Activated CD4-positive, alpha-beta T cell treated with anti-CD3 and anti-CD28 coated beads, Interleukin-2, amount 50 U/mL, for 24 hours (primary cell): ENCODE data around the gene CLTCL1.
"Not testable (repeated sequence)": the region's sequence is repeated elsewhere in the genome, so short reads cannot be mapped to it uniquely, and the experiment has no call there.

Source experiments
- DNase-seq, 2 donors: peaks; one replicate each; pipeline ENCODE4 v3.0.0-alpha.2; 2020; ENCODE audit warnings: low read depth in 1 of 2, low spot score in 1 of 2

The CLTCL1 gene

DNA sequence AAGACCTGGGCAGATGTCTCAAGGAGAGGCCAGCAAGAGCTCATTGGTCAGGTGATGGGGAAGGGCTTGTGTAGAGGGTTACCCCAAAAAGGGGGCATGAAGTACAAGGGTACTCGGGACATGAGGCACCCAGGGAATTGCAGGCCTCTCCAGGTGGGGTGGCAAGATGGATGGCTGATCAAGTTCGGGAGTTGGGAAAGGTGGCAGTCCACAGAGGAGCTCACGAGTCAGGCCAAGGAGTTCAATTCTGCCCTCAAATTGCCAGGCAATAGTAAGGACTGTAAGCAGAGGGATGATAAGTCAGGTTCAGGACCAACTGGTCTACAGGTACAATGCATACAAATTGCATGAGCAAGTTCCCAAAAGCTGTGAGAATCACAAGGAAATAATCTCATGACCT lies 70.7 kb downstream of the CLTCL1 start:
- DNase-seq: no peak

DNA sequence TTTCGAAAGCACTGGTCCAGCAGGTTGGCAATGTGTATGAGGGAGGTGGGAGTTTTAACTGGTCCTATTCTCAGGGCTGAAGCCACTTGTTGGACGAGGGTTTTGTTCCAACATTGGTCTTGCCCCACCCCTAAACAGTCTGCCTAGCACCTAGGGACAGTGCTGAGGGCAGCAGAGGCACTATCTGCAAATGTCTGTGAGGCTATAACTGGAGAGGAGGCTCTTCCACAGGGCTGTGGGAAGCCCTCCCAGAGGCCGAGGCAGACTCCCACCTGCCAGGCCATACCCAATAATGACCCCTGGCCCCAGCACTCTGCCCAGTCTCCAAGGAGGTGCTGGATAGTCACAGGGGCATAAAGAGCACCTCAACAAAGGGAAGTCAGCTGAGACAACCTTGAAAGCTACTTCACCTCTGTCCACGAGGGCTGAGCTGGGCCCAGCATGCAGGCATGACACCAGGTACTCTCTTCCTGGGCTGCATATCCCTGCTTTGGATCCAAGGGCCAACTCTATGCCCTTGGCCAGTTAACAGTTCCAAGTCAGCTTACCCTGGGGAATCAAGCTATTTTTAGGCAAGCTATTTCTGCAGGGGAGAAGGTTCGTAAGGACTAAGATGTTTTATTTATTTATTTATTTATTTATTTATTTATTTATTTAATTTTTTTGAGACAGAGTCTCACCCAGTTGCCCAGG lies 72.8 kb downstream of the CLTCL1 start:
- DNase-seq: no peak

DNA sequence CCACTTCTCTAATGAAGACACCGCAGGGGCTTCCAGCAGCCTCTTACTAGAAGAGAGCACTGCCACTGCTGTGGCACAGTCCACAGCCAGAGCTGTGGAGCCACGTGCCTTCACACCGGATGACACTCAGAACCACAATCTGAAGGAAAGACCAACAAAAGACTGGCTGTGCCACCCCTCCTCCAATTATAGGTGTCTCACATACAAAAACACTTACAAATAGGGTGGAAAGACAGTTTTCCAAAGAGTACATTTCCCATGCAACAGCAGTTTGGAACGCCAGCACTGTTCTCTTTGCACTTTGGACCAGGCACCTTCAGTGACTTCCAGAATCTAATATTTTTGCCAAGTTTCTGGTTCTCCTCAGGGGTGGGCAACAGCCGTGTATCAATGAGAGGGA lies 74.9 kb downstream of the CLTCL1 start:
- no peak for DNase-seq

DNA sequence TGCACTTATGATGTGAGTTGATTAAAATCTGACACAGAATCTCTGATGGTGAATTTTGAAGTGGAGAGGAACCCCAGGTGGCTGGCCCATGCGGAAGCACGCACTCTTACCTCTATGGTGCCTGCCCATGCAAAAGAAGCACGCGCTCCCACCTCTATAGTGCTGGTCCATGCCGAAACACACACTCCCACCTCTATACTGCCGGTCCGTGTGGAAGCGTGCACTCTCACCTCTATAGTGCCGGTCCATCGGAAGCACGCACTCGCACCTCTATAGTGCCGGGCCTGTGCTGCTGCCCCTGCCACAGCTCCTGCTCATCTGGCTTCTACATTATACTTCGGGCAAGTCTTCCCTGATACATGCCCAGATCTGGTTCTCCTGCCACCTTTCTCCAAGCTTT lies 76.2 kb downstream of the CLTCL1 start:
- DNase-seq: no peak

DNA sequence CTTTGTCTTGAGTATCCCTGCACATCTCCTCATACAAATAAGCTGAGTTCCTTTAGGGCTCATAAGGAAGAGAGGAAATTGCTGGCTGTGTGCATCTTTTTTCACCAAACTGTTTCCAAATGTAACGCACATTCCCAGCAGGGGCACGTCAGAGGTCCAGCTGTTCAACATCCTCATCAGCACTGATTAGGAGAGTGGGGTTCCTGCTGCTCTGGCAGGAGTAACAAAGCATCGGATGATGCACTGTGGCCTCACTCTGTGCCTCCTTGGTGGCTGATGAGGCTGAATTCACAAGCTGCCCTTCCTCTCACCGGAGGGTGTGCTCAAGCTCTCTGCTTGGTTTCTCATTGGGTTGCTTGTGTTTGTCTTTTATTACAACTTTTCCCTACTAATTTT lies 77.4 kb downstream of the CLTCL1 start:
- DNase-seq: no peak

DNA sequence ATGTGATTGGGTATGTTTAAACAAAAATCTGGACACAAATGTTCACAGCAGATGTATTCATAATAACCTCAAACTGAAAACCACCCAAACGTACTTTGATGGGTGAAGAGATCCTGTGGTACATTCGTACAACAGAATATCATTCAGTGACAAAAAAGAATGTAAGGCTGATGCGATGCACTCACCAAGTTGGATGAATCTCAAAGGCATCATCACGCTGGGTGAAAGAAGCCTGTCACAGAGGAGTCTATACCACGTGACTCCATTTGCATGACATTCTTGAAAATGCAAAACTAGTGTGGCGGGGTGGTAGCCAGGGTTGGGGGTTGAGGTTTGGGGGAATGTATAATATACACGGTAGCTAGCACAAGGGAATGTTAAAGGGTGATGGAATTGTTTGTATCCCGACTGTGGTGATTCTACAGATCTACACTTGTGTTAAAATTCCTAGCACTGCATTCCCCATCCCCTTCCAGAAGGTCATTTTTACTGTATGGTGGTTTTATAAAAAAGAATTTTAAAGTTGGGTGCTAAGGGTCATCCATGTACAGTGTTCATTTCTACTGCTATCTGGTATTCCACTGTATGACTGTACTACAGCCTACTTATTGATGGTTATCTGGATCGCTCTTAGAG lies 78.0 kb downstream of the CLTCL1 start:
- DNase-seq: no peak

DNA sequence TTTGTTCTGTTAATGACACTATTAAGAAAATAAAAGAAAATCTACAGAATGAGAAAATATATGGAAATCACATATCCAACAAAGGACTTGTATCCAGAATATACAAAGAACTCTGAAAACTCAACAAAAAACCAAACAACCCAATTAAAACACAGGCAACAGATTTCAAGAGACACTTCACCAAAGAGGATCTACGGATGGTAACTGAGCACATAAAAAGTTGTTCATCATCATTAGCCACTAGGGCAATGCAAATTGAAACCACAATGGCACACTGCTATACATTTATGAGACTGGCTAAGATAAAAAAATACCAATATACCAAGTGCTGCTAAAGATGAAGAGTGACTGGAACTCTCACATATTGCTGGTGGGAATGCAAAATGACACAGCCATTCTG lies 78.5 kb downstream of the CLTCL1 start:
- no peak for DNase-seq

DNA sequence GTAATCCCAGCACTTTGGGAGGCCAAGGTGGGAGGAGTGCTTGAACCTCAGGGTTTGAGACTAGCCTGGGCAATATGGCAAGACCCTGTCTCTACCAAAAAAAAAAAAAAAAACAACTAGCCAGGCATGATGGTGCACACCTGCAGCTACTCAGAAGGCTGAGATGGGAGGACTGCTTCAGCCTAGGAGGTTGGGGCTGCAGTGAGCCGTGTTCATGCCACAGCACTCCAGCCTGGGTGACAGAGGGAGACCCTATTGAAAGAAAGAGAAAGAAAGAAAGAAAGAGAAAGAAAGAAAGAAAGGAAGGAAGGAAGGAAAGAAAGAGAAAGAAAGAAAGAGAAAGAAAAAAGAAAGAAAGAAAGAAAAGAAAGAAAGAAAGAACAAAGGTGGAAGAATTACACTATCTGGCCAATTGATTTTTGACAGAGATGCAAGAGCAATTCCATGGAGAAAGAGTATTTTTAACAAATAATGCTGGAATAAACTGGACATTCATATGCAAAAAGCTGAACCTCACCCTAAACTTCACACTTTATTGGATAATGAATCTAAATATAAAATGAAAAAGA lies 79.1 kb downstream of the CLTCL1 start:
- DNase-seq: no peak

DNA sequence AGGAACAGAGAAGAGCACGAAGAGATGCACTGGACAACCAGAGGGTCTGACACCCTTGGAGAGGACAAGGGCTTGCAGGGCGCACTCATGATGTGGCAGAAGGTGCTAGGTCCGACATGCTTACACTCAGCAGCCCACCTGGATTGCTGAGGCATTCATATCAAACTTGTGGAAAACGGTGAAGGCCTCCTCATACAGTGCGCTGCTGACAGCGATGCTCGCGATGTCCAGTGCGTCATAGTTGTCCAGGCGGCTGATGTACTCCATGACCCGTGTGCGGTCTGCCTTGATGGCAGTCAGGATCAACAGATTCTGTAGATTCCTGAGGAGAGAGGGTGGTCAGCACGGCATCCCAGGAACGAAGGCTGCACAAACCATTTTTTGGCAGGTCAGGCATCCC lies 81.3 kb downstream of the CLTCL1 start:
- no peak for DNase-seq

DNA sequence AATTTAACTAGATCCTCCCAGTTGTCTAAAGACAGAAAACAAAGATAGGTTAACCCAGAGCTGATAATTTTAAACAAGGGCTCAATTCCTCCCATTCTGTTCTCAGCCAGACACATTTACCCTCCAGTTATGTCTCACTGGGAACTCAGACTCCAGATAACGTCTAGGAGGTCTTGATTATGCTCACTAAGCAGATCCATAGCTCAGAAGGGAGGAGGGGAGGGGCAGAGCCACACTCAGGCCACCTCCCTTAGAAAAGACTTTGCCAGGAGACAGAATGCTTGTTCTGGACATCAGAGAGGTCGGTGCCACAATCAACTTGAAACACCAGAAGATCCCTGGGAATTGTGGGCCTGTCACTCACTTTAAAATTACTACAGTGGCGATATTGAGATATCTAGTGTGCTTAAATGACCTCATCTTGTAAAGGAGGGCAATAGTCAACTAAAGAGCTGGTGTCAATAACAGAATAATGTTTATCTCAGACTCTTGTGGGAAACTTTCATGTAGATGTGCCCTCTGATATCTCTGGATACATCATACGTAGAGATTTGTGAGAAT lies 83.2 kb downstream of the CLTCL1 start:
- DNase-seq: no peak

DNA sequence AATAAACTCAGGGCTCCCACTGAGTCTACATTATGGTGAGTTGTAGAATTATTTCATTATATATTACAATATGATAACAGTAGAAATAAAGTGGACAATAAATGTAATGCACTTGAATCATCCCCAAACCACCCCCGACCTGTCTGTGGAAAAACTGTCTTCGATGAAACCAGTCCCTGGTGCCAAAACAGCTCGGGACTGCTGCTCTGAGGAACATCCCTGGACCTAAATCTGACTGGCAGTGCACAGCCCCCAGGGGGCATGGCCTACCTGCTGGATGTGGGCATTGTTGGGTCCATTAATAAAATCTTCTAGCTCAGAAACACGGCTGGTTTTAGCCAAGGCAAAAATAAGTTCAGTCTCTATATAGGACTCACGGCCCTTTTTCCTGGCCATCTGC lies 83.6 kb downstream of the CLTCL1 start:
- no peak for DNase-seq

DNA sequence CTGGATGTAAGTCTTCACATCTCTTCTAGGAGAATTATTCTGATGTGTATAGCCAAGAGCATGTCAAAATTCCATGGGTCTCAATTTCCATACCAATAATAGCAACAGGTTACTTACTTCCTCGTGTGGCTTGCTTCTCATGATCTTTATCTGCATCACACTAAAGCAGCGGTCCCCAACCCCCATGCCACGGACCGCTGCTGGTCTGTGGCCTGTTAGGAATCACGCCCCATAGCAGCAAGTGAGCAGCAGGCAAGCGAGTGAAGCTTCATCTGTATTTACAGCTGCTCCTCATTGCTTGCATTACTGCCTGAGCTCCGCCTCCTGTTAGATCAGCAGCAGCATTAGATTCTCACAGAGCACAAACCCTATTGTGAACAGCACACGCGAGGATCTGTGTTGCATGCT lies 84.1 kb downstream of the CLTCL1 start:
- no peak for DNase-seq

DNA sequence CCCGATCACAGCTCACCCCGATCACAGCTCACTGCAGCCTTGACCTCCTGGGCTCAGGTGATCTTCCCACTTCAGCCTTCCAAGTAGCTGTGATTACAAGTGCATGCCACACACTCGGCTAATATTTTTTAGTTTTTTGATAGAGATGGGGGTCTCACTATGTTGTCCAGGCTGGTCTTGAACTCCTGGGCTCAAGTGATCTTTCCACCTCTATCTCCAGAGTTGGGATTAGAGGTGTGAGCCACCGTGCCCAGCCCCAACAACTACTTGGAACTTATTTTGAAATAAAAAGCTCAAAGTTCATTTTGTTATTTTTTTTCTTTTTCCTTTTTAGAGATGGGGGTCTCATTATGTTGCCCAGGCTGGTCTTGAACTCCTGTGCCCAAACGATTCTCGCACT lies 85.2 kb downstream of the CLTCL1 start:
- DNase-seq: no peak

DNA sequence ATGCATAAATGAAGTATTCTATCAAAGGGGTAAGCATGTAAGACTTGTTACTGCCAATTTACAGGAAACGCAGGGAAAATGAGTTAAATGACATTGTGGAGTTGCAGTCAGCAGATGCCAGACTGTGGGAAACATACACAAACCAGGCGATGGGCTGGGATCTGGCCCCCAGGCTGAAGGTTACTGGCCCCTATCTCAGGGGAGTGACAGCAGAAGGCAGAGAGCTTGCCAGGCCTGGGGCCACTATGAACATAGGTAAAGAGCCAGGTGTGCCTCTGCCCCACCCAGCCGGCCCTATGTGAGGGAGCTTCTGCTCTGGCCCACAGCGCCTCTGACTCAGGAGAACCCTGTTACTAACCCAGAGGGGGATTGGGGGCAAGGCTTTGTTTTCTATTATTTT lies 86.9 kb downstream of the CLTCL1 start:
- no peak for DNase-seq

DNA sequence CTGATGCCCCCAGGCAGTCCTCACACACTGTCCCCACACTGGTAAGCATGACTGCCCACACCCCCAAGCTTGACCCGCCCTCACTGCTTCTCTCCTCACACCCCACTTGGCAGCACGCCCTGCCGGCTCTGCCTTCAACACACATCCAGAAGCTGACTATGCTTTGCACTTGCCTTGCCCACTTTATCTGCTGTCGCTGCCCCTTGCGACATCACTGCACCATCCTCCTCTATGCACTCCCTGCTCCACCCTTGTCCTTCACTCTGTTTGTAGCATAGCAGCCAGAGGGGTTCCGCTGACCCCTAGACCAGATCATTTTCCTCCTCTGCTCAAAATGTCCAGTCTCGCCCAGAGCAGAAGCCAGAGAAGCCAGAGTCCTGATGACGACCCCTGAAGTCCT lies 87.7 kb downstream of the CLTCL1 start:
- DNase-seq: no peak

DNA sequence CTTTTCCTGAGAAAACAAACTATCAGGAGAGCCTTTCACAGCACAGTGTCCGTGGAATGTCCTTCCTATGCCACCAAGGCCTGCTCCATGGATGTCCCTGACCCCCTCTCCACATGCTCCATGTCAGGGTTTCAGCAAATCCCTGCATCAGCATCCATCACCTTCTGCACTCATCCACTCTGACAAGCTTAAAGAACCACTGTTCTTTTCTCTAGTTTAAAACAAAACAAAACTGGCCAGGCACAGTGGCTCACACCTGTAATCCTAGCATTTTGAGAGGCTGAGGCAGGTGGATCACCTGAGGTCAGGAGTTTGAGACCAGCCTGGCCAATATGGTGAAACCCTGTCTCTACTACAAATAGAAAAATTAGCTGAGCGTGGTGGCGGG lies 88.7 kb downstream of the CLTCL1 start:
- DNase-seq: not testable (repeated sequence)

DNA sequence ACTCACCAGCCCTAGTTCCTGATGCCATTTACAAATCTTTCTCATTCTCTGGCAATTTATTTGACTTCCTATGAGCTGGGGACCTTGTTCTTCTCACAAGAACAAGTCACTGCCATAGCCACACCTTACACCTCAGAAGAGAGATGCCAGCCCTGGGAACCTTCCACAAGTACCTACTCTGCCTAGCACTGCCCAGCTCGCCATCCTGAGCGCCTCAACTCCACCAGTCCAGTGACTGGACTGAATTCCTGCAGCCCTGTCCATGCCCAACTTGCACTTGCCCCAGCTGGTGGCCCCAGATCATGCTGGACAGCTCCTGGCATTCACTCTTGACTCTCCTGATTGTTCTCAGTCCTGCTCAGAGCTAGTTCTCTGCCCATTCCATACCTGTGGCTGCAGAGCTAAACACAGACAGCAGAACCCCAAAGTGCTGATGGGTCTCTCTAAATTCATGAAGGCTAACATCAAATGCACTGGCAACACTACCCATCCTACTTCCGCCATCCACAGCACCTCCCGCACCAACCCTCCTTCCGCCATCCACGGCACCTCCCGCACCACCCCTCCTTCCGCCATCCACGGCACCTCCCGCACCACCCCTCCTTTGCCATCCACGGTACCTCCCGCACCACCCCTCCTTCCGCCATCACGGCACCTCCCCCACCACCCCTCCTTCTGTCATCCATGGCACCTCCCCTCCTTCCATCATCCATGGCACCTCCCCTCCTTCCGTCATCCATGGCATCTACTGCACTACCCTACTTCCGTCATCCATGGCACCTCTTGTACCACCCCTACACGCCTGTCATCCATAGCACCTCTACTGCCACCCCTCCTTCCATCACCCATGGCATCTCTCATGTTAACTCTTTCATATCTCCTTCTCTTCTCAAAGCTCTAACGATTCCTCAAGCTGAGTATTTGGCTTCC lies 89.4 kb downstream of the CLTCL1 start:
- no peak for DNase-seq

DNA sequence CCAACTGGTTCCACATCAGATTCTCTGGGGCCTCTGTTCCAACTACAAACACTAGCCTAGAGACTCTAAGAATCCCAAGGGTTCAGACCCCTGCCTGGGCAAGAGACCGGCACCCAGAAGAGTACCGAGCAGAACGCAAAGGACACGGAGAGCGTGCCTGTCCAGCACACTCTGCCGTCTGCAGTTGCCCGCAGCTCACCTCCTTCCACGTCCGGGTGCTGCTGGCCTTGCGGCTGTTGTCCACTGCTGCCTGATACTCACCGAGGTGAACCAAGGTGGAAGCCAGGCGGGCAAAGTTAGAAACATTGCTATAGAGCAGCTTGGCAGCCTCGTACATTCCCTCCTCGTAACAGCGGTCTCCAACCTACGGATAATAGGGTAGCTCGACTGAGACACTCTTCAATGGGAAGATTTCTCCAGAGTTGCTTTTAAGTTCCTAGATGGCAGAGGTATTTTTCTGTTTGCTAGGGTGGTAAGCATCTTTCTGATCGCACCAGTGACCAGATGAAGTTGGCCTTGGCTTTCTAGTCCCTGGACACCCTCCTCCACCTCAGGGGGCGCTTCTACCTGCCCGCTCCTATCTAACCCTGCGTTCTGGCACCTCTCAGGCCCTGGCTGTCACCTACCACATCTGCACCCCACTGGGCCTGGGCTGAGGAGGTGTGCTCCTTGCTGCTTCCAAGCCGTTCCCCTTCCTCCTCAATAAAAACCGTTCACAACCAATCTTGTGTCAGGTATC lies 90.2 kb downstream of the CLTCL1 start:
- no peak for DNase-seq

DNA sequence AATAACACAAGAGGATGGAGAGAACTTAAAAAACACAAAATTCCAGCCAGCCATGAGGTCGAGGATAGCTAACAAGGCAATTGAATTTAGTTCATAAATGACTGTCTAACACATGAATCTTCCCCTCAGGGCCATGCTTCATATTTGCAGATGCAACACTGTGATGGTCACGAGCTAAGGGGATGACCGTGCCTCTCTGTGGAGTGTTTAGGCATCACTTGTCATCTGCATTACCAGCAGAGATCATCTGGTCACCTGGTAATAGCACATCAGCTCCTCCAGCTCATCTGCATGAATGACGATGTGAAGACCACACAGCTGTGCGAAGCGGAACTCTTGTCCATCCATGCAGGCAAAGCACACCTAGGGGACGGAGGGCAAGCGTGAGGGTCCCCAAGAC lies 92.0 kb downstream of the CLTCL1 start:
- no peak for DNase-seq

DNA sequence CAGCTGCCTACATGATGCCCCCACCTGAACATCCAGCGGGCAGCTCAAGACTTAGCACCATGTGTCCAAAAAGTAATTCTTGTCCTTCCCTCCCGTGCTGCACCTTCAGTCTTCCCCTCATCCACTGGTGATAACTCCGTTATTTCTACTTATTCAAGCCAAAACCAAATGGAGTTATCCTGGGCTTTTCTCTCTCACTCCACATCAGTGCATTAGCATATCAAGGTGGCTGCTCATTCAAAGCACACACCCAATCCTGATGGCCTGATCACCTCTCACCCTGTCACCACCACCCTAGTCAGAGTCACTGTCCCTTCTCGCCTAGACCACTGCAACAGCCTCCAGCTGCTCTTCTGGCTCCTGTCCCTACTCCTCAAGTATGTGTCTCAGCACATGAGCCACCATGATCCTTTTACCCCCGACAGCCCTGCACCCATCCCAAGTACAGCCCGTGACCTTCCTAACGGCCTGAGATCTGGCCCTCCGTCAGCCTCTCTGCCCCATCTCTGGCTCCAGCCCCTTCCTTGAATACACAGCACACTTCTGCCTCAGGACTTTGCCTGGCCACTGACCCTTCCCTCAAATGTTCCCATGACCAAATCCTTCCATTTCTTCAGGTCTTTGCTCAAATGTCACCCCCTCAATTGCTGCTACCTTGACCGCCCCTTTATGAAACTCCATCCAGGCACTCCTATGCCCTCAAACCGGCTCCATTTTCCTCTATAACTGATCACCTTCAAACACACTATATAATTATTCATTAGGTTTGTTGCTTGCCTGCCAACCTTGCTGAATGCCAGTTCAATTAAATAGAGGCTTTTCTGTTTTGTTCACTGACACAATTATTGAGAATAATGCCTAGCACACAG lies 93.3 kb downstream of the CLTCL1 start:
- DNase-seq: no peak
